HUDEP-2 (cell line): ENCODE measurements around the gene ATP9B.

Source experiments
- DNase-seq, 76 experiments: peaks; one replicate each; lab custom pipeline; 2025; ENCODE audit not compliant: unreplicated experiment in 76 of 76; lab: John Stamatoyannopoulos, UW

The ATP9B gene

GRCh38 chr18:79068937-79069716 lies at the start of gene ATP9B:
ATP9B (plus strand) TSS chr18:79069394; CDS start chr18:79069411, 17 bp downstream.
- DNase-seq: peak; percentile 43 to 100 (median 98)

GRCh38 chr18:79019881-79020280 lies 49.3 kb upstream of the ATP9B start:
- DNase-seq: no peak

GRCh38 chr18:79022603-79023002 lies 46.6 kb upstream of the ATP9B start:
- no peak for DNase-seq

GRCh38 chr18:79026491-79026890 lies 42.7 kb upstream of the ATP9B start:
- DNase-seq: no peak

GRCh38 chr18:79030680-79031079 lies 38.5 kb upstream of the ATP9B start:
- no peak for DNase-seq

GRCh38 chr18:79042276-79042675 lies 26.9 kb upstream of the ATP9B start:
- no peak for DNase-seq

- DNase-seq: no peak
These were observed 25.9 kb upstream of the ATP9B start for GRCh38 chr18:79043288-79043687.

GRCh38 chr18:79046522-79046921 lies 22.7 kb upstream of the ATP9B start:
- no peak for DNase-seq

- peak in 2 of 76 experiments; percentile 17 to 27 for DNase-seq
These were observed 21.5 kb upstream of the ATP9B start for GRCh38 chr18:79047556-79048244.

- no peak for DNase-seq
These were observed 21.0 kb upstream of the ATP9B start for GRCh38 chr18:79048245-79048632.

- DNase-seq: no peak
These were observed 19.7 kb upstream of the ATP9B start for GRCh38 chr18:79049506-79049905.

GRCh38 chr18:79050005-79050404 lies 19.2 kb upstream of the ATP9B start:
- DNase-seq: no peak

- no peak for DNase-seq
These were observed 12.3 kb upstream of the ATP9B start for GRCh38 chr18:79056827-79057367.

GRCh38 chr18:79058007-79058406 lies 11.2 kb upstream of the ATP9B start:
- no peak for DNase-seq

- no peak for DNase-seq
These were observed 6.4 kb upstream of the ATP9B start for GRCh38 chr18:79062806-79063205.

- no peak for DNase-seq
These were observed 5.0 kb upstream of the ATP9B start for GRCh38 chr18:79064228-79064627.

GRCh38 chr18:79065802-79066201 lies 3.4 kb upstream of the ATP9B start:
- no peak for DNase-seq

- DNase-seq: no peak
These were observed 1.6 kb upstream of the ATP9B start for GRCh38 chr18:79067611-79068010.

- peak in 23 of 76 experiments; percentile 2 to 69 (median 42) for DNase-seq
These were observed 755 bp upstream of the ATP9B start for GRCh38 chr18:79068341-79068936.

GRCh38 chr18:79069717-79070151 lies 540 bp downstream of the ATP9B start:
- peak in 15 of 76 experiments; percentile 11 to 61 (median 38) for DNase-seq

GRCh38 chr18:79070486-79070885 lies 1.3 kb downstream of the ATP9B start:
- DNase-seq: peak in 5 of 76 experiments; percentile 1 to 30 (median 10)
